DMS 273 treated with DMSO at 0.1 percent for 48 hours (cell line): Measurements from ENCODE around the gene ARHGDIB.

Source experiments
- DNase-seq: peaks from one replicate; lab custom pipeline; 2025; lab: John Stamatoyannopoulos, UW

ARHGDIB gene

DNA sequence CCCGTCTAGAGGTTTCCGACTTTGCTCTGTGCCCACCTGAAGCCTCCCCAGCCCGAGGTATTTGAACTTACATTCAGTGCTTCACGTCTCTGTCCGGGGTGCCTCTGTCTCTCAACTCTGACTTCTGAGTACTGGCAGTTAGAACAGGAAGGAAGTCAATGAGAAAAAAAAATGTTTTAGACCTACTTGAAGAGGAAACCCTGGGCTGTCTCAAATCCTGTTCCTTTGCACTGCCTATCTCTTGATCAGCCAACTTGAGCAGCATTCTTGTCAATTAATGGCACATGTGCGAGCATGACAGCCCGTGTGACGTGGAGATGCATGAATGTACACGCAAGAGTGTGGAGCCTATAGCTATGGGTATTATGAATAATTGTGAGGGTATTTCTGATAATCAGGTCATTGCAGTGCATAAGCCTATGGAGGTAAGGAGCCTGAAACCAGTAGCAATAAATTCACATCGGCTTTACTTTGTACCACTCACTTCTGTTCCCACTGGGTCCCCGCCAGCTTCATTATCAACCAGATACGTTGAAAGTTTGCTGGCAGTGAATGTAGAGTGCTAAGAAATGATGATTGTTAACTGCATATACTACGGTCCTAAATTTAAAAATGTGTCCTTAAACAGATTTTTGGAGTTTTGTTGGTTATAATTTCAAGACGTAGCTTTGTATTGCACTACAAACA lies at the start of gene ARHGDIB:
Gene ARHGDIB, minus strand, starts transcription at position 136 of the 687 bp plus-strand sequence. CDS start 10,889 bp downstream, outside the sequence.
- DNase-seq = no peak

DNA sequence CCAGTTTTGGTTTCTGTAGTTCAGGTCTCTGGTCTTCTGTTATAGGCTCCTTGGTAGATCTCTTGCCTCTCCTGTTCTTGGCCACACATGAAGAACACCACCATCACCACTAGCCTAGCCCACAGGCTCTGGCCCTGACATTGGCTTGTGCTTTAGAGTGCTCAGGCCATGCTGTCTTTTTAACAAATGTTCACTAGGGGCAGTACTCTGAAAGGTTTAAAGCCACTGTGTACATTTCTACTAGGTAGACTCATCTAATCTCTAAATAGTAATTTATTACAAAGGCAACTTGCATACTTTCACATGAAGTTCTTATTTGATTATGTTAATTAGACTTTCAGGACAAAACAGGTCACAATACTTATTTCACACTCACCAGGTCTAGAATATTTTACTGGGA lies 49.8 kb upstream of the ARHGDIB start:
- DNase-seq = no peak

DNA sequence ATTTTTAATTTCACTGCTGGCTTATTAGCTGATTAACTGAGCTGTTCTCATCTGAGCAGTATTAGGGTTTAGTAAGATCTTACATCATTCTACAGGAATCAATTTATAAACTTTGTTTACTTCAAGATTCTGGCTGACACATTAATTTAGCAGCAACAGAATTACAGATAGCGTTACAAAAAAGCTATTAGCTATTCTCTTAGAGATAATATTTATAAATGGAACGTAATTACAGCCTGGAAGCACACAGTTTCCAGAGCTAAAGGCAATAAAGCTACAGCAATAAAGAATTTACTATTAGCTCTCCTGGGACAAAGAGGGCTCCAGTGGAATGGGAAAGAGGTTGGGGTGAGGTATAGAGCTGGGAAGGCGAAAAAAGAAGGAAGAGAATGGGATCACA lies 46.1 kb upstream of the ARHGDIB start:
- no peak for DNase-seq

DNA sequence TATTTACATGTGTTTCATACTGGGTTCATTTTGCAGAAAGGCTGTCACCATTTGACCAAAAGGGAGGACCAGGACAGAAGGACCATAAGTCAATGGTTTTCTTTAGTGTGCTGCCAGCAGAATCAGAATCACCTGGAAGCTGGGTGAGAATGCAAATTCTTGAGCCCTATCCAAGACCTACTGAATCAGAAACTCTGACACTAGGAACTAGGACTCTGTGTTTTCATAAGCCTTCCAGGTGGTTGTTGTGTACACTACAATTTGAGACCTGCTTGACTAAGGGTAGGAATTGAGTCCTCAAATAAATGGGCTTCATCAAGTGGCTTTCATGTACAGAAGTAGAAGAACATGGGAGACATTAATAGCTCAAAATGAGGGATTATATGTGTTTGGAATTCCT lies 43.7 kb upstream of the ARHGDIB start:
- DNase-seq = no peak

DNA sequence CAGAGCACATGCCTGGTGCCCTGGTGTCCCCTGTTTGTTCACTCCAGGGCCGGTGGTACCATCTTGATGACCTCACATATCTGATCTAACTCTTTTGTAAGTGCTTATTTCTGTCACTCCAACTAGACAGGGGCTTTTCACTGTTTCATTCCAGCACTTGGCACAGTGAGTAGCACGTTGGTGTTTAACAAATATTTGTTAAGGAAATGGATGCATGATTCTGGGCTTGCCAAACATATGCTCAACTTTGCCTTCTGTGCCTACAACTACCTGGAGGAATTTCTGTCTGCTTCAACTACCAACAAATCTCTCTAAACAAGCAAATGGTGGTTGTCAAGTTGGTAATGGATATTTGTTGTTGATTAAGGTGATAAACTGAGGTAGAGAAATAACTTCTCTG lies 43.0 kb upstream of the ARHGDIB start:
- no peak for DNase-seq

DNA sequence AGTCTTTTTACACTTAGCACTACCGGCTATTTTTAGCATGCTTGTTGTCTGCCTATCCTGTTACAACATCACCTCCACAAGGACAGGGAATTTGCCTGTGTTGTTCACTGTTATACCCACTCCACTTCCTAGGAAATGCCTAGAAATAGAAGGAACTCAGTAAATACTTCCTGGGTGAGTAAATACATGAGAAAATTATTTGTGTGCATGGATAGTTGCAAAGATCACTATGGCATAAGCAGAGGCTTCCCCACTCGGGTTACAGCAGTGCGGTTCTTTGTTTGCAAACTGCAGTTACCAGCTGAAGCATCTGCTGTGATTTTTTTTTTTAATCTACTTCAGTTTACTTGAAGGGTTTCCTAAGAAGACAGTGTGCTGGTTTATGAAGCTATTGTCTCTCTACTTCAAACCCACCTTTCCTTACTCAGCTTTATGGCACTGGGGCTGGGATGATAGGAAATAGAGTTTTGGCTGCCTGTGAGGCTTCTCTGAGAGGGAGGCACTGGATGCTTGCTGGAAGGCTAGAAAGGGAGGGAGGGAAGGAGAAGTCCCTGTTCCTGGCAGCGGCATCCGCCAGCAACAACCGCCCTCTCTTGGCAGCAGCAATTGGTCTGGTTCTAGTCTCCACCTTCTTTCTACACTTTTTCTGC lies 40.5 kb upstream of the ARHGDIB start:
- peak; percentile 52 for DNase-seq

DNA sequence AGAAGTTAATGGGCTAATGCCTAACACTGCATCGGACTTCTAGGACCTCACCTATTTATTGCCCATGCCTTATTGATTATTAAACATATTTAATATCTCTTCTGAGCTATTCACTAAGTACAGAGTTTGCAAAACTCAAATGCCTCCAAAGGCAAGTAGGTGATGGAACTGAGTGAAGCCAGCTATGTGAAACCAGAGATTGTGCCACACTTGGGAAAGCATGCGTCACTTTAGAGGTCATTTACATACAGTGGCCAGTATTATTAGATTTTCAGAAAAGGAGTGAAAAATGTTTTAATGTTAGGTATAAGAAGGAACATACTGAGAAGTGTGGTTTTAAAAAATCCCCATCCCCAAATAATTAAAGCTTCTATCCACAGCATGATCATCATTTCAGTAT lies 39.2 kb upstream of the ARHGDIB start:
- no peak for DNase-seq

DNA sequence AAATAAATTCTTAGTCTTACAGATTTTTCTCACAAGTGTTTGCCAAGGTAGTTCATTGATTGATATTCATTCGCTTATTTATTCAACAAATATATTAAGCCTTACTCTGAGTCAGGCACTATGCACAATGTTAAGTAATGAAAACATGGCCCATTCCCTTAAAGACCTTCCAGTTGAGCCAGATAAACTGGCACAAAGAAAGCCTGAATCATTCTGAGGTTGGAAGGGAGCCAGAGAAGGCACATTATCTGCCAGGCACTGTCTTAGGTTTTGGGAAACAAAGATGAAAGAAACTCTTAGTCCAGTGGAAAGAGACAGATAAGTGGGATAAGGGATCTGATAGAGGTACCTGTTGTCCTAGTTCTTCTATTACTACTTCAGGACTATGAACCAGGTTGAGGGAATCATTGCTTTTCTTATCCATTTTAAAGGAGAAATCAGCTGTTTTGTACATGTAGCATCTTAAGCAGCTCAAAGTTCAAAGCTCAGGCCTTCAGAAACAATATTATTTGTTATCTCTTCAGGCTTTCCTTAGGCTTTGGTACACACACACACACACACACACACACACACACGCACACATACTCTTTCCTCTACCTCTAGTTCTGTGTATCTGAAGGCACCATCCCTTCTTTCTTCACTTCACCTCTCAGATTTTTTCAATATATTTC lies 38.4 kb upstream of the ARHGDIB start:
- no peak for DNase-seq

DNA sequence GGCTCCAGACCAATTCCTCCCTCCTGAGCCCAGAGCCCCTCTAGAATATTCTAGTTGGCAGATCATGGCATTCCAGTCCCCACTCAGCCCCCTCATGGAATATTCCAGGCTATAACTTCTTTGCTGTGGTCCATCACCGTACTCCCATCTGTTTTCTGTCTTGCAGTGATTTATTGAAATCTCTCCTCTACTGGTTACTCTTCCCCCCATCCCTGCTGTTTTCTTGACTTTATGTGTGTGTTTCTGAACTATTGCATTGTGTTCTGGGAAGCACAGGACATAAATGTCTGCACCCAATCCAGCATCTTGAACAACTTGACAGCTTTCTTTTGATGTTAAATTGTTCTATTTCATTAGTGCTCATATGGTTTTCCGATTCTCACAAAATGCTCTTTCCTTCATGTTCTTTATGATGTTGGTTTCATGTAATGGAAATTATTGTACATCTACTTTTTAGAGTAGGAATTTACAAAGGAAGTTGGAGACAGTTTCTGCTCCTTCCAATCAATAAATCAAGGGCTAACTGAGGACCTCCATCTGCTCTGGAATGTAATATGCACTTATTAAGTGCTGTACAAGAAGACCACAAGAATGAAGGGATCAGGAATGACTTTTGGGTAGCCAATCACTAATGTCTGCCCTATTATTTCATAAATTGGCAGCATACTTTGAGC lies 37.8 kb upstream of the ARHGDIB start:
- no peak for DNase-seq

DNA sequence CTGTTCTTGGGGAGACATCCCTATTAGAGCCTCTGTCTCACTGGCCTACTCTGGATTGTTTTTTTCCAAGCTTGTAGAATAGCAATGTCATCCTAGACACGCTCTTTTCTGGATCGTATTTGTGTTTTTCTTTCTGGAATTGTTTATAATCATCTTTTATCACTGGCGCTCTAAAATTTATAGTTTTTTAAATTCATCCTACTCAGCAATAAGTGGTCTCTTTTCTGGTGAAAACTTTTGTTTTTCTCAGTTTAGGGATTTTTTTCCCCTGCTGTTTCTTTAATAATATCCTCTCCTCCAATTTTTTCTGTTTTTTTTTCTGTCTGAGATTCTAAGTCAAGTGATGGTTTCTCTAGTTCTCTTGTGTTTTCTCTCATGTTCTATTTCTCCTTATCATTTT lies 36.6 kb upstream of the ARHGDIB start:
- no peak for DNase-seq

DNA sequence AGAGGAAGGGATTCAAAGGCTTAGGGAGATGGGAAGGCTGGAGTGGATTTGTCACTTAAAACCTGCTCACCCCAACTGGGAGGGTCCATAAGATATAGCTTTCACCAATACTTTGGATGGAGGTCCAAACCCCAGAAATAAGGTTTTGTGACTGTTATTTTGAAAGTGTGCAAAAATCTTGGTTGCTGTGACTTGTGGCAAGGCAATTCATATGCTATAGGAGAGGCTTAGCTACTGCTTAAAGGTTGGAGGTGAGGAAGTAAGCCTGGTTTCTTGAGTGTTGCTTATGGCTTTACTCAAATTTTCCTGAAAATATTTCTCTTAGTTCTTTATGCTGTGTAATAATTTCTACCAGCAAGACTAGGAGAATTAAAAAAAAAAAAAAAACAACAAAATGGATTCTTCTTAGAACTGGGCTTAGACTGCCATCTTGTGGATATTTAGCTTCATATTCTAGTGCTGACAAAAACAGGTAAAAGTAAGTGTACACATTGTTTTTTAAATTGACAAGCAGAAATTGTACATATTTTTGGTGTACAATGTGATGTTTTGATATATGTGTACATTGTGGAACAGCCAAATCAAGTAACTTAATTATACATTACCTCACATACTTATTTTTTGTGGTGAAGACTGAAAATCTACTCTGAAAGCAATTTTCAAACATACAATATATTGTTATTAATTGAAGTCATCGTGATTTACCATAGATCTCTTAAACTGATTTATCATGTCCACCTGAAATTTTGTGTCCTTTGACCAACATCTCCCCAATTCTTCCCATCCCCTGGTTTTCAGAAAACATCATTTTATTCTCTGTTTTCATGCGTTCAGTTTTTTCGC lies 34.4 kb upstream of the ARHGDIB start:
- peak; percentile 24 for DNase-seq

DNA sequence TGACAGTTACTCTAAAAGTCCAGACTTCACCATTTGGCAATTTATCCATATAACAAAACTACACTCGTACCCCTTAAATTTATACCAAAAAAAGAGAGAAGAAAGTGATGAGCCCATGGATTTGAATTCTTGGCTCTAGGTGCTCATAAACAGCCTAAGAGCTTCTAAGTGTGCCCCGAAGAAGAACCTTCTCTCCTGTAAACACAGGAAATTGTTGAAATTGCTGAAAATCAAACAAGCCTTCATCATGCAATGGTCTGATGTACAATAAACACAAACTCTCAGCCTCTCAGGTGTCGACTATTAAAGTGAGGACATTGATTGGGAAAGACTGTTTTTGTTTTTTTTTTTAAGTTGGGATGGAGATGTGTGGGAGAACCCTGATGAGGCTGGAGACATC lies 33.2 kb upstream of the ARHGDIB start:
- no peak for DNase-seq

DNA sequence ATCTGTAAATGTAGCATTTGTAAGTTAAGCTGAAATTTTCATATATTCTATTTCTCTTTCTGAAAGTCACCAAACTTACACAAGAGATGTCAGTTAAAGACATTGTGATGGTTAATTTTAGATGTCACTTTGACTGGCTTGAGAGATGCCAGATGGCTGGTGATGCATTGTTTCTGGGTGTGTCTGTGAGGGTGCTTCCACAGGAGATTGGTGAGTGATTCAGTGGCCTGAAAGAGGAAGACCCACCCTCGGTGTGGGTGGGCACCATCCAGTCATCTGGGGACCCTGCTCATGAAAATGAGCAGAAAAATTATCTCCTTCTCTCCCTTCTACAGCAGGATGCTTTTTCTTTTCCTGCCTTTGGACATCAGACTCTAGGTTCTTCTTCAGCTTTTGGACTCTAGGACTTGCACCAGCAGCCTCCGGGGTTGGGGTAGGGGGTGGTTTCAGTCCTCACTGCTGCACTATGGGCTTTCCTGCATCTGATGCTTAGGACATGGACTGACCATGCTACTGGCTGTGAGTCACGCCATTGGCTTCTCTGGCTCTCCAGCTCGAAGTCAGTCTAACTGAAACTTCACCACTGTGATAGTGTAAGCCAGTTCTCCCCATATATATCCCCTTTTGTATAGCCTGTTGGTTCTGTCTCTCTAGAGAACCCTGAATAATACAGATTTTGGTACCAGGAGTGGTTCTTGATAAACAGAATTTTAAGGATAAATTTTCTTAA lies 32.3 kb upstream of the ARHGDIB start:
- DNase-seq = no peak

DNA sequence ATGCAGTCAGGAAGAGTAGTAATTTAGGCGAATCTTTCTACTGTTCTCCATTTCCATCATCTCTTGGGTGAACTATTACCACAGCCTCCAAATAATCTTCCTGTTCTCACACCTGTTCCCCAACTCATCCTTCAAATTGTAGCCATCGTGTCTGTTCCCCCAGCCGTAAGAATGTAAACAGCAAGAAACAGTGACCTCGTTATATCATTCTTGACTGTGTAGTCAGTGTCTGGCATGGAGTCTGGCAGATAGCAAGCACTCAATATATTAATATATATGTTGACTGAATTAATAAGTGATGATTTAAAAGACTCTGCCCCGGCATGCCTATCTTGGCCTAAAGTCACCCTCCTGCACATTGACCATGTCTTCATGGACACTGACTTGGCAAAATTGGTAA lies 31.7 kb upstream of the ARHGDIB start:
- DNase-seq = no peak

DNA sequence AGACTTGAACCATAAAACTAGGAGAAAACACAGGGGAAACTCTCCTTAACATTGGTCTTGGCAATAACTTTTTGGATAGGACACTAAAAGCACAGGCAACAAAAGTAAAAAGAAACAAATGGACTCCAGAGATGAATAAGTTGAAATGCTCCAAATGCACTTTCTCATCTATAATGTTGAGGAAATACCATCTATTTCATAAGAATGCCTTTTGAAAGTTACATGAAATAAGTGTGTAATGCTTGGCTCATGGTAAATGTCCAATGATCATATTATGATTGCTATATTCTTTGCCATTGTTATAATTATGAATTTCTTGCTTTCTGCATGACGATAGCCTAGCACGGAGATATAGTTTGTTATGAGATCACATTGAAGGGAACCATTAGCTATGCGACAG lies 31.3 kb upstream of the ARHGDIB start:
- DNase-seq = no peak

DNA sequence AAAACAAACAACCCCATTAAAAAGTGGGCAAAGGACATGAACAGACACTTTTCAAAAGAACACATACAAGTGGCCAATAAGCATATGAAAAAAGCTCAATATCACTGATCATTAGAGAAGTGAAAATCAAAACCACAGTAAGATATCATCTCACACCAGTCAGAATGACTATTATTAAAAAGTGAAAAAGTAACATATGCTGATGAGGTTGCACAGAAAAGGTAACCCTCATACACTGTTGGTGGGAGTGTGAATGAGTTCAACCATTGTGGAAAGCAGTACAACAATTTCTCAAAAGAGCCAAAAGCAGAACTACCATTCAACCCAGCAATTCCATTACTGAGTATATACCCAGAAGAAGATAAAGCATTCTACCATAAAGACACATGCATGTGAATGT lies 29.7 kb upstream of the ARHGDIB start:
- no peak for DNase-seq

DNA sequence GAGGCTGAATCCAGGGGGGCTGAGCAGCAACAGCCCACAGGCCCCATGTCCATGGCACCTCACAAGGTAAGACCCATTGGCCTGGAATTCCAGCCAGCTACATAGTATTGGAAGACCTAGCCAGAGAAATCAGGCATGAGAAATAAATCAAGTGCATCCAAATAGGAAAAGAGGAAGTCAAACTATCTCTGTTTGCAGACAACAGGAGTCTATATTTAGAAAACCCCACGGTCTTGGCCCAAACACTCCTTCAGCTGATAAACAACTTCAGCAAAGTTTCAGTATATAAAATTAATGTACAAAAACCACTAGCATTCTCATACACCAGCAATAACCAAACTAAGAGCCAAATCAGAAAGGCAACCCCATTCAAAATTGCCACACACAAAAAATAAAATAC lies 28.4 kb upstream of the ARHGDIB start:
- no peak for DNase-seq

DNA sequence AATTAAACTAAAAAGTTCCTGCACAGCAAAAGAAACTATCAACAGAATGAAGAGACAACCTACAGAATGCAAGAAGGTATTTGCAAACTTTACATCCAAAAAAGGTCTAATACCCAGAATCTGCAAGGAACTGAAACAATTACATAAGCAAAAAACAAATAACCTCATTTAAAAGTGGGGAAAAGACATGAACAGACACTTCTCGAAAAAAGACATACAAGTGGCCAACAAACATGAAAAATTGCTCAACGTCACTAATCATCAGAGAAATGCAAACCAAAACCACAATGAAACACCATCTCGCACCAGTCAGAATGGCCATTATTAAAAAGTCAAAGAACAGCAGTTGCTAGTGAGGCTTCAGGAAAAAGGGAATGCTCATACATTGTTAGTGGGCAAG lies 26.6 kb upstream of the ARHGDIB start:
- DNase-seq = no peak

DNA sequence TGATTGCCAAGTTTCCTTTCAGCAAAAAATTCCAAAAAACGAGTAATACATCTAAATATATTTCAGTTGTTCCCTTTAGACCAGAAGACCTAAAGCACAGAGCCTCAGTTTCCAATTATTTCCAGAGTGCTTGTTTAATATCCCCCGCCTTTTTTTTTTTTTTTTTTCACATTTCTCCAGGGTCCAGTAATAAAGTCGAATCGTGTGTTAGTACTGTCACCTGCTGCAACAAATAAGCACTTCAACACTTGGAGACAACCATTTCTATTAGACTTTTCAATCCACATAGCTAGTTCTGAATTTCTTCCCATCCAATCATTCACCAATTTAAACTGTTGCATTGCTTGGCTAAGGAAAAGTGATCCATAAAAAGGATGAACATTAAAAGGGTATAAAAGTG lies 25.0 kb upstream of the ARHGDIB start:
- DNase-seq = no peak

DNA sequence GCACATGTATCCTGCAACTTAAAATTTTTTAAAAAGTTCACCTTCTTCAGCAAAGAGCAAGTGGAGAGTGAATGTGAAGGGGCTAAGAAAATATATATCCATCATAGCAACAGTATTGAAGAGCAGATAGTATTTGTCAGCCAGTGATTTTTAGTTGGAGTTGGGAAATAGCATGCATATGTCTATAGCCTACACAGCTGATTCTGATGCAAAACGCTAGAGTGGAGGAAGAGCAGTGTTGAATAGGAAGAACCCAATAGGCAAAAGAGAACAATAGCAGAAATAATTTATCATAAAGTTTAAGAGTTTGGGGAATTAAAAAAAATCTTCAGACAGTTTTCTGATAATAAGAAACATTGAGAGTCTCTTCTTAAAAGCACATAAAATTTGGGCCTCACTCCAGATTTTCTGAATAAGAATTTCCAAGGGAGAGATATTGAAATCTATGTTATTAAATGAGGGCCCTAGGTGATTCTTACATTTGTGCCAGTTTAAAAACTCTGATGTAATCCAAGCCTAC lies 23.4 kb upstream of the ARHGDIB start:
- DNase-seq = no peak

DNA sequence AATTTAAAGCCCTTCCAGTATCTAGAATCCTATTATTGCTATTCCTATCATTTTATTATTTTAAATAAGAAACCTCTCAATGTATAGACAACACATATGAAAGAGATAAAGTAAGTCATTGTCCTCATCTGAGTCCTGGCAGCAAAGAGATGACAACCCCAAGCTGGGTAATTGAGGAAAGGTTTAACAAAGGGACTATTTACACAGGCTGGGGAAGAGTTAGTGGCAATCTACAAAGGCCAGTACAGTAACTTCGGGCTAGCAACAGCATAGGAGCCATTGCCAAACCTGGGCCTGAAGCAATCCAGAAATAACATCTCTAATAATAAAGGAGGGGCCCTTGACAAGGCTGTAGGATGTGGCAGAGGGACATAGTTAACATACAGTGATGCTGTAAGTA lies 22.6 kb upstream of the ARHGDIB start:
- DNase-seq = no peak
